NCI-H1694 treated with DMSO at 0.1 percent for 48 hours (cell line): ENCODE results near the gene ST14.
"Not testable (repeated sequence)": the region's sequence is repeated elsewhere in the genome, so short reads cannot be mapped to it uniquely, and the experiment has no call there.

Experiments
- DNase-seq: peaks from one replicate; lab custom pipeline; 2025; lab: John Stamatoyannopoulos, UW

Gene ST14

DNA sequence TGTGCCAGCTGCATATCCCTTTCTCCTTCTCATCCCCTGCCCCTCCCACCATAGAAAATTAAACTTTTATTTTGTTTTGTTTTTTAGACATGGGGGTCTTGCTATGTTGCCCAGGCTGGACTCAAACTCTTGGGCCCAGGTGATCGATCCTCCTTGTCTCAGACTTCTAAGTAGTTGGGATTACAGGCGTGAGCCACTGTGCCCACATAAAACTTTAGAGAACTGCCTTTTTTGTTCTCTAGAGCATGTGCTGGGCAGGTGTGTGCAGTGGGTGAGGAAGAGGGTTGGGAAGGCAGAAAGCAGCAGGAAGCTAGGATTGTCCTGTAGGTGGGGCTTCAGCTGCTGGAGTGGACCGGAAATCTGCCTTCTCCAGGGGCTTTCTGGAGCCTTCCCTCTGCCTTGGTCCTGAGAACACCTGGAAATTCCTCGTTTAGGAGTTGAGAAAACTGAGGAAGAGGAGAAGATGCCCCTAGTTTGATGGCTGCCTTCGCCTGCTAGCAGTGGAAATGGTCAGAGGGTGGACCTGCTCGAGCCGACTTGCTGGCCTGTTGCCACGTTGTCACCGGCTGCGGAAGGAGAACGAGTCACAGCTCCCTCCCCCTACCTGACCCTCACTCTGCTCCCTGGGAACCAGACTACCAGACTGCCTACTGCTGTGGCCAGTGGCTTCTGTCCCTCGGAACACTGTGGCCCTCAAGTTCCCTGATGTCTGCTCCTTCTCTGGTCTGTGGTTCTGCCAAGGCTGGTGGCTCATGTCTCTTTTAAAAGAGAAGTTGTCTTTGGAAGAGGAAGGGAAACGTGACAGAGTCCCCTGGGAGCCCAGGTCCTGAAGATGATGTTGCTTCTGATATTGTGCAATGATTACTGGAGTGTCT is 4.0 kb downstream of the ST14 start:
- no peak for DNase-seq

GRCh38 chr11:130164221-130164570 is 4.6 kb downstream of the ST14 start:
- no peak for DNase-seq

DNA sequence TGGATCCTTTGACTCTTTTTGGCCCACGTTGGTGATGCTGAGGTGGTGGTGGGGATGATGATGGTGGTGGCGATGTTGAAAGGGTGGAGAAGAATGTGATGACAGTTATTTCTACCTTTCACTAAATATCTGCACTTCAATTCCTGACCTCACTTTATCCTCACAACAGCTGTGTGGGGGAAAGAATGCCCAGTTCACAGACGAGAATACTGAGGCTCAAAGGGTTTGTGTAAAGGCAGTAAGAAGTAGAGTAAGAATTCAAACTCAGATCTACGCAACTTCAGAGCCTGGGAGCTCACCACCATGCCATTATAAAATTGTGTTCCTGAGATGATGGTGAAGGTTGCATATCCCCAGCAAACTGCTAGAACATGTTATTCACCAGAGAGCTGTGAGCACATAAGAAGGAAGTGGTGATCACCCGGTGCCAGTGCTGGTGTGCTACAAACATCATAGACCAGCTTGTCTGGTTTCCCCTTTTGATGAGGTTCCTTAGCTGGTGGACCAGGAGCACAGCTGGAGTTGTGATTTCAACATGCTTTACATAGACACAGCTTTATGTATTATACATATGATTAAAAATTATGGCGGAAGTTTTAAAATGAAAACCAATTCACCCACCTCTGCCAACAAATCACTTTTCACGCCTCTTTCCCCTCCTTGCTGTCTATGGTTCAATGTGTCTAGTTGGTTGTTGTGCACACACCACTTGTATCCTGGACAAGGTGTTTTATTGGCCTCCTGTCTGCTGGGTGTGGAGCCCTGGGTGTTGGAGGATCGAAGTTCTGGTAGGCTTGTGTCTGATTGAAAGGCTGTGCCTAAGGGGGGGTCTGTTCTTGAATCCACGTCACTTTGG is 6.2 kb downstream of the ST14 start:
- DNase-seq = no peak

DNA sequence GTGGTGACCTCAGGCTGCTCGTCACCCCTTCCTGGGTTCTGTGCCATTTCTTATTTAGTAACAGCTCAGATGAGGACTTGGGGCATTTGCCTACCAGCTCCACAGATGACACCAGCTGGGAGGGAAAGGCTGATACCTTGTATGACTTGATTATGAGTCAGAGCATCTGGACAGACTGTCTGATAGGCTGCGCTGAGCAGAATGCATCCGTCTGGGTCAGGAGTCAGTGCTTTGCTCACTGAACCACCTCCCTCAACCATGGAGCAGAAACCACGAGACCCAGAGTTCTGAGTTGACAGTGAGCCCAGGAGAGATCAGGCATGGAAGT is 6.8 kb downstream of the ST14 start:
- no peak for DNase-seq

DNA sequence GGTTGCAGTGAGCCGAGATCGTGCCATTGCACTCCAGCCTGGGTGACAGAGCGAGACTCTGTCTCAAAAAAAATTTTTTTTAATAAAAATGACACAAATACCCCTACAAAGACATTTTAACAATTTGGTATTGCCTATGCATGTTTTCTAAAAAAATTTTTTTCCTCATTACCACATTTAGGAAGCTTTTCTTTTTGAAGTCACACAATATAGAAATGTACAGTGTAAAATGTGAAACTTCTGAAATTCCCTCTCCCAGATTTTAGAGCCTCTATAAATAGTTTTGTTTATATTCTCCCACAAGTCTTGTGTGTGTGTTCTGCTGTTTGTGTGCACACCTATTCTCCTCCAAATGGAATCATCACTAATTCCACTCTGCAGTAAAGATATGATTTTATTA is 7.6 kb downstream of the ST14 start:
- DNase-seq = no peak

DNA sequence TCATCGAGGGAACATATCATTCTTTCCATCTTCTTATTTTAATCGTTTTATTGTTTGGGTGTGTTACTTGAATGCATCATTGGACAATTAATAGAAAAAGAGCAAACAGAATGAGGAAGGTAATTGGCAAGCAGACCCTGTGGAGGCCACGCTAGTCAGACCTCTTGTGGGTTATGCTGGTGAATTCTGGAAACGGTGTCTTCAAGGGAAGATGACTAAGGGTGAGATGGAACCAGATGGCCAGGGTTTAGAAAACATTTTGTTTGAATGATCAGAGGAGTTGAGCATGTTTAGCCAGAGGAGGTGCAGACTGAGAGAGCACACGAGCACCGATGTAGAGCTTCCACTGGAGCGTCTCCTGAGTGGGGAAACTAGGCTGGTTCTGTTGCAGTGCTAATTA is 8.5 kb downstream of the ST14 start:
- no peak for DNase-seq

GRCh38 chr11:130170345-130170744 is 10.8 kb downstream of the ST14 start:
- no peak for DNase-seq

DNA sequence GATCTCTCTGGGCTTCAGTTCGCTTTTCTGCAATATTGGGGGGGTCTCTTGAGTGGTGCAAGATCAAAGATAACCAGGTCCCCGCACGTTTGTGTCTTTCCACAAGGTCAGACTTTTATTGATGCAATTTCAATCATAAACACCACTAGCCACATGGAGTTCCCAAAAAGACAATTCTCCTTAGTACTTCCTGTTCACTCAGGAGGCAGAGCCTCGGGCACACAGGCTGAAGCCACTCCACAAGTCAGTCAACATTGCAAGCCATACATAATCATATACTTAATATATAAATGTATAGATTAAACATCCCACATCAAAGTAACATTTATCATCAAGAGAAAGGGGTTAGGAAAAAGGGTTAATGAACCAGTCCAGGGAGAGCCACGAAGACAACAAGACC is 12.0 kb downstream of the ST14 start:
- DNase-seq = no peak

DNA sequence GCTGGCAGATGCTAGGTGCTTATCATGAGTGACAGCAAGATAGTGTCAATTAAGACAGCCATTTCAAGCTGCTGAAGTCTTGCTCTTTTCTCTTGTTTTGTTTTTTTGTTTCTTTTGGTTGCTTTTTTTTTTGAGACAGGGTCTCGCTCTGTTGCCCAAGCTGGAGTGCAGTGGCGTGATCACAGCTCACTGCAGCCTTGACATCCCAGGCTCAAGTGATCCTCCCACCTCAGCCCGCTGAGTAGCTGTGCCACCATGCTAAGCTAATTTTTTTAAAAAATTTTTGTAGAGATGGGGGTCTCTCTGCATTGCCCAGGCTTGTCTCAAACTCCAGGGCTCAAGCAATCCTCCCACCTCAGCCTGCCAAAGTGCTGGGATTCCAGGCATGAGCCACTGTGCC is 12.4 kb downstream of the ST14 start:
- not testable (repeated sequence) for DNase-seq

DNA sequence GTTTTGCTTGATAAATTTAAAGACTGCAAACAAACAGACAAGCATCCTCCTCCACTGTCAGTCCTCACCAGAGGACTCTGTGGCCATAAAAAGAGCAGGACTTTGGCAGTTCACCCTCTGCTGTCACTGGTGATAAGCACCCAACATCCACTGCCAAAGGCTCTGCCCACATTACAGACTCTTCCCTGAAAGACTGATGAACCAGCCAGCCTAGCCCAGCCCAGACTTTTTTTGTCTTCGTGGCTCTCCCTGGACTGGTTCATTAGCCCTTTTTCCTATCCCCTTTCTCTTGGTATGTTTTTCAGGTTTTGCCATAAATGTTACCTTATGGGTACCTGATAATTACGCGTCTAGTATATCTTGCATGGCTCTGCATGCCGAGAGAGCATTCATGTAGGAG is 15.1 kb downstream of the ST14 start:
- no peak for DNase-seq

DNA sequence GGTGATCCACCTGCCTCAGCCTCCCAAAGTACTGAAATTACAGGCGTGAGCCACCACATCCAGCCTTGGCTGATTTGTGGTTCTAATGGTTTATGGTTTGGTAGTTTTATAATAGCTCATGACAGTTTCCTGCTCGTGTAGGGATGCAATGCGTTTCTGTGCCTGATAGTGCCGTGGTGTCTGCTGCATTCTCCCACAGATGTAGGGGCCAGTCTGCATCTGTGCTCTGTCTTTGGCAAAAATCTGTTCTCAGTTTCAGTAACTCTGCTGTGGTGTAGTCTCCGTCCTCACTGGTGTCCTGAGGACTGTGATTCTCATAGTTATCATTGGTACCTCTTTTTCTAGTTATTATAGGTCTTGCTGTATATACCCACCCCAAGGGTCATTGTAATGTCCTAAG is 16.3 kb downstream of the ST14 start:
- DNase-seq = no peak

DNA sequence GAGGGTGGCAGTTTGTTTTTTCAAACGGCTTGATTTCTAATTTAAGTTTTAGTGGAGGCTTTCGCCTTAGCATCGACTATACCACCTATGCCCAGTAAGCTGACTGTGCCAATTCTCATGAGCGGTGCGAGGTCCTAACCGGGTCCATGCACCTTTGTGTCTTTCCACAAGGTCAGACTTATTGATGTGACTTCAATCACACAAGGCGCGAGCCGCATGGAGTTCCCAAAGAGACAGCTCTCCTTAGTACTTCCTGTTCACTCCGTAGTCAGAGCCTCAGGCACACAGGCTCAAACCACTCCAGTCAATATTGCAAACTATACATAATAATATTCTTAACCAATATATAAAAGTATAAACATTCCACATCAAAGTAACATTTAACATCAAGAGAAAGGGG is 18.2 kb downstream of the ST14 start:
- no peak for DNase-seq

DNA sequence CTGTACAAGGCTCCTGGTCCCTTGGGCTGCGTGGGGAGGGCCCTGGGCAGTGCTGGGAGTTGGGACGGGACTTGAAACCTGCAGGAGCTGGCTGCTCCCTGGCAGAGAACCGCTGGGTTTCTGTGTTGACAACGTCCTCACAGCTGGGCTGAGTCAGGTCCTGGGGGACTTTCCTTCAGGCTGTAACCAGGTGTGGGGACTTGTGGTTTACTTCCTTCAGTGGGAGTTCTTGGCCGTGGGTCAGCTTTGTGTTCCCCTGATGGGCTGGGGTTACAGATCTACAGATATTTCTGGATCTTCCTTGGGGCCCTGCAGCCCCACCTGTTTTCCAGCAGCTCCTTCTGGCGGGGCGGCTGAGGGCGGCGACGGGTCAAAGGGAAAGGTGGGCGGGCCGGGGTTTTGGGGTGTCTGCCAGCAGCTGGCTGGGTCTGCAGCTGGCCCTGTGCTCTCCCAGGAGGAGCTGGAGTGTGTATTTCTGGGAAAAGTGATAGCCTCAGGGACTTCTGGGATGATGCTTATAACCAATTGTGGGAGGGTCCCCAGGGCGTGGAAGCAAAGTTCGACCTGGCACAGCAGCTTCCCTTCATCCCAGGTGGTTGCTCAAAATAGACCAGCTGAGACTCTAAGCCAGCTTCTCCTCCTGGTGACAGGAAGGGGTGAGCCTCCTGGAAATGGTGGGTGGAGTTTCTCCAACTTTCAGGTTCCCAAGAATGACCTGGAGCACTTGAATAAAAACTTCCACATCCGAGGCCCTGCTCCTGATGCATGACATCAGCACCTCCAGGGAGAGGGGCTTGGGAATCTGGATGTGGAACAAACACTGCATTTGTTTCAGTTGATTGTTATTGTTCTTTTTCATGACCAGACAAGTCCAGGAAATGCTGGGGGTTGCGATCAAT is 19.1 kb downstream of the ST14 start:
- DNase-seq = no peak

DNA sequence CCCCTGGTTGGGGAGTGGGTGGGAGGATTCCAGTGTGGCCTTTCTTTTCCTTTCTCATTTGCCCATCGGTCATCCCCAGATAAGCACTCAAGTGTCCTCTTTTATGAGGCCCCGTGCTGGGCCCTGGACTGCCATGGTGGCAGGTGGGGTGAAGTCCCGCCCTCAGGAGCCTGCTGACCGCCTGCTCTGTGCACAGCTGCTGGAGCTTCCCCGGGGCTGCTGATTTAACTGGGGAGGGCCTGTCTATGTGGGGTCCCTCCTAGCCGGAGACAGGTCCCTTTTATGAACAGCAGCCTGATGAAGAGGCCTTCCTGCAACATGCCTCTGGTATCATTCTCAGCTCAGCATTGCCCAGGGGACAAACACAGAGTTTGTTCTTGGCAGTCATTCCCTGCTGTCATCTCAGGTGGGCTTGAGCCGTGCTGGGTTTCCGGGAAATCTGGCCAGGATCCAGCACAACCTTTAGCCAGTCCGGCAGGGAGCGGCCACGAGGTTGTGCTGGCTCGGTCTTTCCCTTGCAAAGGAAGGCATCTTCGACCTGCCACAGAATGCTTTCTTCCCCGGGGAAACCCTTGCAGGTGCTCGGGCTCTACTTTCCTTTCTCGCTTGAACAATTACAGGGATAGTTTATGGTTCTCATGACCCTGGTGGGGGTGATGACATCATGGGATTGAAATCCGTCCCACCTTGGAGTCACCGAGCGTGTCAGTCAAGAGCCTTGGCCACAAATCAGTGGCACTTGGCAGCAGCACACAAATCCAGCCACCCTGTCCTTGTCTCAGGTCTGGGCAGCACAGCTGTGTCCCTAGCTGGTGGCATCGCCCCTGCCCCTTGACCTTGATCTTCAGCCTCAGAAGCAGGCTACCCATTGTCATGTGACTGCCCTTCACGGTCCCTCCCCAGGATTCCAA is 20.1 kb downstream of the ST14 start:
- no peak for DNase-seq

DNA sequence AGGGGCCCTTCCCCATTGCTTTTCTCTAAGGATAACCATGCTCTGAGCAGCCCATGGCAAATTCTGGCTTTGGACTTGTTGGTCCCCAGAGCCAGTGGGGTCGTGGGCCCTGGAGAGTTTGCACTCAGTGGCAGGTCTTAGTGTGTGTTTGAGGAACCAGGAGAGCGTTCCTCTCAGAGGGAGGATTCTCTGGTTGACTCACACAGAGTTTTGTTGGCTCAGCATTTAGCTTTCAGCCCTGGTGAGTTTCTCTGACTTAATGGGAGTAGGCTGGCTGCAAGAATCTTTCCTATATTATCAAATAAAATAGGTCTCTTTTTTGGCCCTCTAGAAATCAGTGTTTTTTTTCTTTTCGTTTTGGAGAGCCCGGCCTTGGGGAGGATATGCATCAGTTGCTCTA is 20.9 kb downstream of the ST14 start:
- no peak for DNase-seq

- no peak for DNase-seq
Measured at GRCh38 chr11:130180896-130181294, 21.3 kb downstream of the ST14 start.

- no peak for DNase-seq
Measured at GRCh38 chr11:130181295-130182272, 22.0 kb downstream of the ST14 start.

- no peak for DNase-seq
Measured at GRCh38 chr11:130183878-130184610, 24.5 kb downstream of the ST14 start.

DNA sequence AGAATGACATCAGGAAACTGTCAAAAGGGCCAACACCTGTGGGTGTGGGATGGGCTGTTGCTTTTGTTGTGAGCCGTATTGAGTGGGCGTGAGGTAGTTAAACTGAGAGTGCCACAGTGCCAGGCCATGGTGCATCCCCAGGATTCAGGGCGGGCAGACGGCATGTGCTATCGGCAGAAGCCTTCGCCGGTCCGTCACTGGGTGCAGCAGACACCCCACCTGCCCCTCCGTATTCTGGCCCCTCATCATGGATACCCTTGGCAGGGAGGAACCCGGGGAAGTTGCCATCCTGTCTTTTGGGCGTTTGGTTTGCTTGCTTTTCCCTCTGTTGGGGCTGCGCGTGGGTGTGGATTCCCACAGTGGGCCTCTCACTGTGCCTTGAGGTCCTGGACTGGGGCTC is 27.5 kb downstream of the ST14 start:
- no peak for DNase-seq
